GM03348 (cell line): ENCODE data around the gene RBMX.

Experiments
- DNase-seq: peaks from one replicate; pipeline ENCODE4 v3.0.0; 2012; ENCODE audit warnings: low spot score

RBMX gene

GRCh38 chrX:136835761-136836160, 44.8 kb downstream of the RBMX start:
- no peak for DNase-seq

DNA sequence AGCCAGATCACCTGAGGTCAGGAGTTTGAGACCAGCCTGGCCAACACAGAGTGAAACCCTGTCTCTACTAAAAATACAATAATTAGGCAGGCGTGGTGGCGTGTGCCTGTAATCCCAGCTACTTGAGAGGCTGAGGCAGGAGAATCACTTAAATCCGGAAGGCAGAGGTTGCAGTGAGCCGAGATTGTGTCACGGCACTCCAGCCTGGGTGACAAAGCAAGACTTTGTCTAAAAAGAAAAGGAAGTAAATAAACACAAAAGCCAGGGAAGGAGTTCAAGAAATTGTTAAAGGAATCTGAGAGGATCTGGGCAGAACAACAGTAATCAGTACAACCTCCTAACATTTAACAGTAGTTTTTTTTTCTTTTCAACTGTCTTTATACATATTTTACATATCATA, 51.1 kb downstream of the RBMX start:
- DNase-seq = no peak

- no peak for DNase-seq
Observed at GRCh38 chrX:136828830-136829229, 51.7 kb downstream of the RBMX start.

GRCh38 chrX:136827026-136827425, 53.5 kb downstream of the RBMX start:
- DNase-seq = no peak

- DNase-seq = no peak
Observed at GRCh38 chrX:136825771-136826170, 54.8 kb downstream of the RBMX start.
